Neural cell (in vitro differentiated cells): Measurements from ENCODE around the gene OLIG3.

Experiments used
- EP300 ChIP-seq: fragments of 450-650 bp; conservative IDR thresholded peaks from 2 replicates; pipeline ENCODE4 v1.6.1; 2014; ENCODE audit warnings: antibody characterized with exemption, mild to moderate bottlenecking, moderate library complexity; ENCODE audit not compliant: poor library complexity, severe bottlenecking
- EZH2 ChIP-seq: fragments of 200-600, 300-800 bp; shearing (Covaris generic), sonication (generic); IDR thresholded peaks from 2 replicates; pipeline ENCODE4 v1.6.1; 2014; ENCODE audit warnings: antibody characterized with exemption, low read length, borderline replicate concordance, mild to moderate bottlenecking; ENCODE audit not compliant: insufficient read depth, poor library complexity, severe bottlenecking
- MXI1 ChIP-seq: fragments of 450-650 bp; conservative IDR thresholded peaks from 2 replicates; pipeline ENCODE4 v1.6.1; 2014; ENCODE audit warnings: antibody characterized with exemption, mild to moderate bottlenecking; ENCODE audit not compliant: poor library complexity, severe bottlenecking
- POLR2AphosphoS5 ChIP-seq: IDR thresholded peaks from 2 replicates; pipeline ENCODE4 v1.6.1; 2012
- RAD21 ChIP-seq: fragments of 450-650 bp; conservative IDR thresholded peaks from 2 replicates; pipeline ENCODE4 v1.6.1; 2014; ENCODE audit warnings: antibody characterized with exemption, mild to moderate bottlenecking, moderate library complexity
- SMC3 ChIP-seq: fragments of 450-650 bp; conservative IDR thresholded peaks from 2 replicates; pipeline ENCODE4 v1.6.1; 2014; ENCODE audit warnings: antibody characterized with exemption, mild to moderate bottlenecking, moderate library complexity; ENCODE audit not compliant: poor library complexity
- TF ChIP-seq, protein P1 (sequence below): fragments of 450-650 bp; IDR thresholded peaks from 2 replicates; pipeline ENCODE4 v1.5.1; 2014; ENCODE audit warnings: antibody characterized with exemption, mild to moderate bottlenecking, moderate library complexity; ENCODE audit not compliant: poor library complexity, severe bottlenecking

DNA sequence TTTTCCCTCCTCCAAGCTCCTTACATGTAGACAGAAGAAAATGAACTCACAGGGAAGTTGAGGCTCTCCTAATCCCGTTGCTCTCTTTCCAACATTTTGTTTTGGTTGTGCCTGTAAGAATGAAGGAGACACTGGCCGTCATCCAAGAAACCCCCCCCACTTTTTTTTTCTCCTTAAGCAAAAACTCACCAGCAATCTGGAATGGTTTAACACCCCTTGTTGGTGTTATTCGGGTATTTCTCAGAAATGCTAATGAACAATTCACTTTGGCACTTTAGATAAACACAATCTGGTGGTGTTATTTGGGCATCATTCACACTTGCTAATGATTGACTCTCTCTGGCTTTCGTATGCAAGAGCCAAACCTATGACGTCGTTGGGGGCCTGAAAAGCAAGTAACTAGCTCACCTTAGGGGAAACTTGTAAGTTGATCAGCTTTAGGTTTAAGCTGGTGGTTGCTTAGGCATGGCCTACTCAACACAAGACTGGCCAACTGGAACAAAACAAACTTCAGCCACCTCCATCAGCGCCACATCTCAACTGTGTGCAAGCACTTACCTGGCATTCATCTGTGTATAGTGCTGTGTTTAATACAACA is 24.3 kb upstream of the OLIG3 start:
- TF ChIP-seq, protein P1, sequence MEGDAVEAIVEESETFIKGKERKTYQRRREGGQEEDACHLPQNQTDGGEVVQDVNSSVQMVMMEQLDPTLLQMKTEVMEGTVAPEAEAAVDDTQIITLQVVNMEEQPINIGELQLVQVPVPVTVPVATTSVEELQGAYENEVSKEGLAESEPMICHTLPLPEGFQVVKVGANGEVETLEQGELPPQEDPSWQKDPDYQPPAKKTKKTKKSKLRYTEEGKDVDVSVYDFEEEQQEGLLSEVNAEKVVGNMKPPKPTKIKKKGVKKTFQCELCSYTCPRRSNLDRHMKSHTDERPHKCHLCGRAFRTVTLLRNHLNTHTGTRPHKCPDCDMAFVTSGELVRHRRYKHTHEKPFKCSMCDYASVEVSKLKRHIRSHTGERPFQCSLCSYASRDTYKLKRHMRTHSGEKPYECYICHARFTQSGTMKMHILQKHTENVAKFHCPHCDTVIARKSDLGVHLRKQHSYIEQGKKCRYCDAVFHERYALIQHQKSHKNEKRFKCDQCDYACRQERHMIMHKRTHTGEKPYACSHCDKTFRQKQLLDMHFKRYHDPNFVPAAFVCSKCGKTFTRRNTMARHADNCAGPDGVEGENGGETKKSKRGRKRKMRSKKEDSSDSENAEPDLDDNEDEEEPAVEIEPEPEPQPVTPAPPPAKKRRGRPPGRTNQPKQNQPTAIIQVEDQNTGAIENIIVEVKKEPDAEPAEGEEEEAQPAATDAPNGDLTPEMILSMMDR: no peak
- no peak for TF ChIP-seq EP300
- no peak for TF ChIP-seq EZH2
- no peak for TF ChIP-seq SMC3
- TF ChIP-seq POLR2AphosphoS5: no peak
- no peak for TF ChIP-seq RAD21
- TF ChIP-seq MXI1: no peak
